Esophagus squamous epithelium (tissue), 5 donors: ENCODE results near the gene FEZF1. TPM values are rescaled to one million over a fixed set of nuclear protein-coding genes. Genes with fewer than 3 reads are reported as not detected.

ENCODE experiments used
- DNase-seq: peaks from one replicate; lab custom pipeline; 2025; lab: John Stamatoyannopoulos, UW
- H3K27ac ChIP-seq, 4 donors: fragments of 200-600 bp; sonication (generic); one replicate each; pipeline ENCODE4 v1.5.1; 2016 to 2019; ENCODE audit warnings: mild to moderate bottlenecking in 1 of 4
- H3K27me3 ChIP-seq, 4 donors: fragments of 200-600 bp; sonication (generic); 1 replicate in 3 of 4; 2 replicates in 1 of 4; pipeline versions ENCODE4 v1.5.1 to v1.6.0; 2017 to 2021; ENCODE audit warnings: antibody characterized with exemption in 1 of 4
- H3K36me3 ChIP-seq, 3 donors: fragments of 200-600 bp; sonication (generic); one replicate each; pipeline ENCODE4 v1.5.1; 2016 to 2019
- H3K4me1 ChIP-seq, 3 donors: fragments of 200-600 bp; sonication (generic); one replicate each; pipeline ENCODE4 v1.5.1; 2017 to 2019
- H3K4me3 ChIP-seq, 4 donors: fragments of 200-600 bp; sonication (generic); 1 replicate in 3 of 4; 2 replicates in 1 of 4; pipeline ENCODE4 v1.5.1; 2016 to 2019; ENCODE audit warnings: mild to moderate bottlenecking in 2 of 4, moderate library complexity in 1 of 4
- H3K9me3 ChIP-seq, 3 donors: fragments of 200-600 bp; sonication (generic); one replicate each; pipeline ENCODE4 v1.5.1; 2016 to 2019
- CTCF ChIP-seq, 6 experiments: fragments of 450-650 bp in 4 of 6; fragments of 200-600 bp in 2 of 6; sonication (generic) in 2 of 6; IDR thresholded peaks; one replicate each; pipeline ENCODE4 v1.5.1; 2016 to 2019; ENCODE audit warnings: antibody characterized with exemption in 6 of 6, mild to moderate bottlenecking in 4 of 6, moderate library complexity in 4 of 6
- POLR2A ChIP-seq, 4 donors: fragments of 450-650 bp; IDR thresholded peaks; one replicate each; pipeline ENCODE4 v1.6.1; 2017; ENCODE audit warnings: antibody characterized with exemption in 4 of 4, mild to moderate bottlenecking in 4 of 4, moderate library complexity in 3 of 4
- WGBS, 2 donors: methylation state at CpG; one replicate each; pipeline ENCODE4 v1.1.5; 2018; 5-methylcytosine and 5-hydroxymethylcytosine counted together
- intact Hi-C: fragments of 100-400 bp; cut with DNase I; formaldehyde crosslinking; loops from one replicate; pipeline ENCODE4 v1.15.0; 2022
- total RNA-seq, 4 donors: library from RNA; depleted of rRNA; stranded (reverse); fragments of >200 nt; gene quantifications; one replicate each; pipeline ENCODE4 v1.1.0, GENCODE V29; 2016
- donor health status: DM: yes; HTN: yes; CAD: no.

The FEZF1 gene
- total RNA-seq, 4 donors from 2014 or later, result not detected

- Histone ChIP-seq H3K27me3 (peaks cover 32 to 100% (median 78%) of the 10 kb centered on the region in 4 donors), H3K27ac (no peak overlapping the region), H3K36me3 (no peaks in the 10 kb centered on the region), H3K4me3 (peak overlapping the region in 1 of 4 donors; percentile 58), H3K9me3 (no peaks in the 10 kb centered on the region), H3K4me1 (peaks cover 16 to 56% (median 40%) of the 10 kb centered on the region in 3 donors)
- no peak for DNase-seq
- WGBS, 2 donors, result 4 to 10% methylated on average over 19 to 25 of the region's 48 CpGs
- no peak for TF ChIP-seq POLR2A (IDR thresholded peaks at IDR 0.05)
- TF ChIP-seq CTCF (IDR thresholded peaks at IDR 0.05), result no peak
- intact Hi-C loops, result no loop called here
Measured at GRCh38 chr7:122303531-122304318, 825 bp downstream of the FEZF1 start.

GRCh38 chr7:122302761-122303530 lies 1.6 kb downstream of the FEZF1 start:
- WGBS, 2 donors, result 12 to 17% methylated on average over 15 to 16 of the region's 16 CpGs
- H3K36me3 ChIP-seq, result no peaks in the 10 kb centered on the region
- TF ChIP-seq POLR2A (IDR thresholded peaks at IDR 0.05) (no peak), CTCF (IDR thresholded peaks at IDR 0.05) (no peak)
- H3K4me3 ChIP-seq, result no peak overlapping the region
- intact Hi-C loops, result no loop called here
- DNase-seq, result no peak
- H3K27me3 ChIP-seq, result peaks cover 28 to 100% (median 70%) of the 10 kb centered on the region in 4 donors
- H3K9me3 ChIP-seq, result no peaks in the 10 kb centered on the region
- no peak overlapping the region for H3K27ac ChIP-seq
- H3K4me1 ChIP-seq, result peaks cover 16 to 56% (median 40%) of the 10 kb centered on the region in 3 donors

- no peaks in the 10 kb centered on the region for H3K9me3 ChIP-seq
- peaks cover 28 to 100% (median 64%) of the 10 kb centered on the region in 4 donors for H3K27me3 ChIP-seq
- H3K27ac ChIP-seq, result no peak overlapping the region
- 14 to 18% methylated on average over 15 to 16 of the region's 35 CpGs for WGBS, 2 donors
- TF ChIP-seq CTCF (IDR thresholded peaks at IDR 0.05), result no peak
- no peak for TF ChIP-seq POLR2A (IDR thresholded peaks at IDR 0.05)
- no peaks in the 10 kb centered on the region for H3K36me3 ChIP-seq
- H3K4me1 ChIP-seq, result peaks cover 16 to 55% (median 40%) of the 10 kb centered on the region in 3 donors
- intact Hi-C loops, result no loop called here
- no peak overlapping the region for H3K4me3 ChIP-seq
- DNase-seq, result no peak
Measured at GRCh38 chr7:122301858-122302760, 2.4 kb downstream of the FEZF1 start.

GRCh38 chr7:122300956-122301833 lies 3.4 kb downstream of the FEZF1 start:
- peaks cover 28 to 100% (median 58%) of the 10 kb centered on the region in 4 donors for H3K27me3 ChIP-seq
- H3K4me3 ChIP-seq, result no peak overlapping the region
- no peaks in the 10 kb centered on the region for H3K9me3 ChIP-seq
- H3K27ac ChIP-seq, result no peak overlapping the region
- no peak for TF ChIP-seq CTCF (IDR thresholded peaks at IDR 0.05)
- TF ChIP-seq POLR2A (IDR thresholded peaks at IDR 0.05), result no peak
- H3K36me3 ChIP-seq, result no peaks in the 10 kb centered on the region
- no peak for DNase-seq
- intact Hi-C loops, result no loop called here
- peaks cover 15 to 46% (median 35%) of the 10 kb centered on the region in 3 donors for H3K4me1 ChIP-seq
- WGBS, 2 donors, result 21 to 29% methylated on average over 11 of the region's 11 CpGs
